ENCODE results near the gene LYRM4. TPM values are rescaled to one million over a fixed set of nuclear protein-coding genes. Genes with fewer than 3 reads are reported as not detected.

LYRM4 gene
- total and polyA plus RNA-seq, 2 experiments from 2014 or later: 51.0 to 62.0 TPM

DNA sequence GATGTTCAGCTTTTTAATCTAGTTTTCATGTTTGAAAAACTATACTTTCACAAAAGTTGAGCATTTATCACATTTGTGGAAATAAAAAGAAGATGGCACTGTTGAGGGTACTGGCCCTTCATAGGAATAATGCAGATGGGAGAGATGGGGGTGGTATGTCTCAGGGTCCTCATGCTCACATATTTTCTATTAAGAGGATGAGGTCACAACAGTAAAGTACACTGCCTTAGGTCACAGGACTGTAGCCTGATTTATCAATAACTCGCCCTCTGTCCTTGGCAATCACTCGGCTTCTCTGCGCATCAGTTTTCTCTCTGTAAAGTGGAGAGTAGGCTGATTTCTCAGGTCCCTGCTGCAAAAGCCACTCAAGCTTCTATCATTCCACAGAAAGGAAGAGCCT, 119.7 kb downstream of the LYRM4 start:
- no peak overlapping the region for H3K4me3 Mint-ChIP-seq
- Histone ChIP-seq H3K79me2 (replicated peaks; ENCODE audit: insufficient read depth) (no peaks in the 10 kb centered on the region), H3K36me3 (ENCODE audit: insufficient read depth) (no peaks in the 10 kb centered on the region), H3K4me3 (no peak overlapping the region), H3K27me3 (ENCODE audit: insufficient read depth) (no peaks in the 10 kb centered on the region), H3K4me1 (ENCODE audit: insufficient read depth) (peaks cover 11% of the 10 kb centered on the region), H3K27ac (ENCODE audit: low read depth) (no peak overlapping the region), H3F3A (replicated peaks; ENCODE audit: low read depth) (no peaks in the 10 kb centered on the region), H3K4me2 (no peak overlapping the region), H4K20me1 (replicated peaks; ENCODE audit: insufficient read depth) (peaks cover 15% of the 10 kb centered on the region; the same call in 1 of the 2 replicates), H2AFZ (no peak overlapping the region), H3K9me2 (ENCODE audit: insufficient read depth) (no peaks in the 10 kb centered on the region)
- H3K27ac Mint-ChIP-seq: no peak overlapping the region
- no peak for TF ChIP-seq EZH2 (IDR thresholded peaks at IDR 0.05; ENCODE audit: low read depth, unreplicated experiment)
- TF ChIP-seq POLR2AphosphoS5 (IDR thresholded peaks at IDR 0.05; ENCODE audit: low read depth): no peak
- TF ChIP-seq ZNF114 (CRISPR knock-in tag; IDR thresholded peaks at IDR 0.05): no peak
- TF ChIP-seq, protein P1, sequence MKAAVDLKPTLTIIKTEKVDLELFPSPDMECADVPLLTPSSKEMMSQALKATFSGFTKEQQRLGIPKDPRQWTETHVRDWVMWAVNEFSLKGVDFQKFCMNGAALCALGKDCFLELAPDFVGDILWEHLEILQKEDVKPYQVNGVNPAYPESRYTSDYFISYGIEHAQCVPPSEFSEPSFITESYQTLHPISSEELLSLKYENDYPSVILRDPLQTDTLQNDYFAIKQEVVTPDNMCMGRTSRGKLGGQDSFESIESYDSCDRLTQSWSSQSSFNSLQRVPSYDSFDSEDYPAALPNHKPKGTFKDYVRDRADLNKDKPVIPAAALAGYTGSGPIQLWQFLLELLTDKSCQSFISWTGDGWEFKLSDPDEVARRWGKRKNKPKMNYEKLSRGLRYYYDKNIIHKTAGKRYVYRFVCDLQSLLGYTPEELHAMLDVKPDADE (IDR thresholded peaks at IDR 0.05): no peak
- no peak for TF ChIP-seq JUNB (IDR thresholded peaks at IDR 0.05; ENCODE audit: unreplicated experiment)
- TF ChIP-seq ZNF331 (CRISPR knock-in tag; IDR thresholded peaks at IDR 0.05; ENCODE audit: low read depth): no peak
- TF ChIP-seq, protein P2, sequence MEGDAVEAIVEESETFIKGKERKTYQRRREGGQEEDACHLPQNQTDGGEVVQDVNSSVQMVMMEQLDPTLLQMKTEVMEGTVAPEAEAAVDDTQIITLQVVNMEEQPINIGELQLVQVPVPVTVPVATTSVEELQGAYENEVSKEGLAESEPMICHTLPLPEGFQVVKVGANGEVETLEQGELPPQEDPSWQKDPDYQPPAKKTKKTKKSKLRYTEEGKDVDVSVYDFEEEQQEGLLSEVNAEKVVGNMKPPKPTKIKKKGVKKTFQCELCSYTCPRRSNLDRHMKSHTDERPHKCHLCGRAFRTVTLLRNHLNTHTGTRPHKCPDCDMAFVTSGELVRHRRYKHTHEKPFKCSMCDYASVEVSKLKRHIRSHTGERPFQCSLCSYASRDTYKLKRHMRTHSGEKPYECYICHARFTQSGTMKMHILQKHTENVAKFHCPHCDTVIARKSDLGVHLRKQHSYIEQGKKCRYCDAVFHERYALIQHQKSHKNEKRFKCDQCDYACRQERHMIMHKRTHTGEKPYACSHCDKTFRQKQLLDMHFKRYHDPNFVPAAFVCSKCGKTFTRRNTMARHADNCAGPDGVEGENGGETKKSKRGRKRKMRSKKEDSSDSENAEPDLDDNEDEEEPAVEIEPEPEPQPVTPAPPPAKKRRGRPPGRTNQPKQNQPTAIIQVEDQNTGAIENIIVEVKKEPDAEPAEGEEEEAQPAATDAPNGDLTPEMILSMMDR (conservative IDR thresholded peaks at IDR 0.05; ENCODE audit: low read depth in 2 of 2): no peak
- TF ChIP-seq CREB1 (CRISPR knock-in tag; IDR thresholded peaks at IDR 0.05; ENCODE audit: low read depth): no peak
- TF ChIP-seq, protein P3, sequence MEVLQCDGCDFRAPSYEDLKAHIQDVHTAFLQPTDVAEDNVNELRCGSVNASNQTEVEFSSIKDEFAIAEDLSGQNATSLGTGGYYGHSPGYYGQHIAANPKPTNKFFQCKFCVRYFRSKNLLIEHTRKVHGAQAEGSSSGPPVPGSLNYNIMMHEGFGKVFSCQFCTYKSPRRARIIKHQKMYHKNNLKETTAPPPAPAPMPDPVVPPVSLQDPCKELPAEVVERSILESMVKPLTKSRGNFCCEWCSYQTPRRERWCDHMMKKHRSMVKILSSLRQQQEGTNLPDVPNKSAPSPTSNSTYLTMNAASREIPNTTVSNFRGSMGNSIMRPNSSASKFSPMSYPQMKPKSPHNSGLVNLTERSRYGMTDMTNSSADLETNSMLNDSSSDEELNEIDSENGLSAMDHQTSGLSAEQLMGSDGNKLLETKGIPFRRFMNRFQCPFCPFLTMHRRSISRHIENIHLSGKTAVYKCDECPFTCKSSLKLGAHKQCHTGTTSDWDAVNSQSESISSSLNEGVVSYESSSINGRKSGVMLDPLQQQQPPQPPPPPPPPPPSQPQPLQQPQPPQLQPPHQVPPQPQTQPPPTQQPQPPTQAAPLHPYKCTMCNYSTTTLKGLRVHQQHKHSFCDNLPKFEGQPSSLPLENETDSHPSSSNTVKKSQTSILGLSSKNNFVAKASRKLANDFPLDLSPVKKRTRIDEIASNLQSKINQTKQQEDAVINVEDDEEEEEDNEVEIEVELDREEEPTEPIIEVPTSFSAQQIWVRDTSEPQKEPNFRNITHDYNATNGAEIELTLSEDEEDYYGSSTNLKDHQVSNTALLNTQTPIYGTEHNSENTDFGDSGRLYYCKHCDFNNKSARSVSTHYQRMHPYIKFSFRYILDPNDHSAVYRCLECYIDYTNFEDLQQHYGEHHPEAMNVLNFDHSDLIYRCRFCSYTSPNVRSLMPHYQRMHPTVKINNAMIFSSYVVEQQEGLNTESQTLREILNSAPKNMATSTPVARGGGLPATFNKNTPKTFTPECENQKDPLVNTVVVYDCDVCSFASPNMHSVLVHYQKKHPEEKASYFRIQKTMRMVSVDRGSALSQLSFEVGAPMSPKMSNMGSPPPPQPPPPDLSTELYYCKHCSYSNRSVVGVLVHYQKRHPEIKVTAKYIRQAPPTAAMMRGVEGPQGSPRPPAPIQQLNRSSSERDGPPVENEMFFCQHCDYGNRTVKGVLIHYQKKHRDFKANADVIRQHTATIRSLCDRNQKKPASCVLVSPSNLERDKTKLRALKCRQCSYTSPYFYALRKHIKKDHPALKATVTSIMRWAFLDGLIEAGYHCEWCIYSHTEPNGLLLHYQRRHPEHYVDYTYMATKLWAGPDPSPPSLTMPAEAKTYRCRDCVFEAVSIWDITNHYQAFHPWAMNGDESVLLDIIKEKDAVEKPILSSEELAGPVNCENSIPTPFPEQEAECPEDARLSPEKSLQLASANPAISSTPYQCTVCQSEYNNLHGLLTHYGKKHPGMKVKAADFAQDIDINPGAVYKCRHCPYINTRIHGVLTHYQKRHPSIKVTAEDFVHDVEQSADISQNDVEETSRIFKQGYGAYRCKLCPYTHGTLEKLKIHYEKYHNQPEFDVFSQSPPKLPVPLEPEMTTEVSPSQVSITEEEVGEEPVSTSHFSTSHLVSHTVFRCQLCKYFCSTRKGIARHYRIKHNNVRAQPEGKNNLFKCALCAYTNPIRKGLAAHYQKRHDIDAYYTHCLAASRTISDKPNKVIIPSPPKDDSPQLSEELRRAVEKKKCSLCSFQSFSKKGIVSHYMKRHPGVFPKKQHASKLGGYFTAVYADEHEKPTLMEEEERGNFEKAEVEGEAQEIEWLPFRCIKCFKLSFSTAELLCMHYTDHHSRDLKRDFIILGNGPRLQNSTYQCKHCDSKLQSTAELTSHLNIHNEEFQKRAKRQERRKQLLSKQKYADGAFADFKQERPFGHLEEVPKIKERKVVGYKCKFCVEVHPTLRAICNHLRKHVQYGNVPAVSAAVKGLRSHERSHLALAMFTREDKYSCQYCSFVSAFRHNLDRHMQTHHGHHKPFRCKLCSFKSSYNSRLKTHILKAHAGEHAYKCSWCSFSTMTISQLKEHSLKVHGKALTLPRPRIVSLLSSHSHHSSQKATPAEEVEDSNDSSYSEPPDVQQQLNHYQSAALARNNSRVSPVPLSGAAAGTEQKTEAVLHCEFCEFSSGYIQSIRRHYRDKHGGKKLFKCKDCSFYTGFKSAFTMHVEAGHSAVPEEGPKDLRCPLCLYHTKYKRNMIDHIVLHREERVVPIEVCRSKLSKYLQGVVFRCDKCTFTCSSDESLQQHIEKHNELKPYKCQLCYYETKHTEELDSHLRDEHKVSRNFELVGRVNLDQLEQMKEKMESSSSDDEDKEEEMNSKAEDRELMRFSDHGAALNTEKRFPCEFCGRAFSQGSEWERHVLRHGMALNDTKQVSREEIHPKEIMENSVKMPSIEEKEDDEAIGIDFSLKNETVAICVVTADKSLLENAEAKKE (CRISPR knock-in tag; IDR thresholded peaks at IDR 0.05): no peak
- no peak for TF ChIP-seq STAT1 (IDR thresholded peaks at IDR 0.05; ENCODE audit: unreplicated experiment)
- TF ChIP-seq, protein P4, sequence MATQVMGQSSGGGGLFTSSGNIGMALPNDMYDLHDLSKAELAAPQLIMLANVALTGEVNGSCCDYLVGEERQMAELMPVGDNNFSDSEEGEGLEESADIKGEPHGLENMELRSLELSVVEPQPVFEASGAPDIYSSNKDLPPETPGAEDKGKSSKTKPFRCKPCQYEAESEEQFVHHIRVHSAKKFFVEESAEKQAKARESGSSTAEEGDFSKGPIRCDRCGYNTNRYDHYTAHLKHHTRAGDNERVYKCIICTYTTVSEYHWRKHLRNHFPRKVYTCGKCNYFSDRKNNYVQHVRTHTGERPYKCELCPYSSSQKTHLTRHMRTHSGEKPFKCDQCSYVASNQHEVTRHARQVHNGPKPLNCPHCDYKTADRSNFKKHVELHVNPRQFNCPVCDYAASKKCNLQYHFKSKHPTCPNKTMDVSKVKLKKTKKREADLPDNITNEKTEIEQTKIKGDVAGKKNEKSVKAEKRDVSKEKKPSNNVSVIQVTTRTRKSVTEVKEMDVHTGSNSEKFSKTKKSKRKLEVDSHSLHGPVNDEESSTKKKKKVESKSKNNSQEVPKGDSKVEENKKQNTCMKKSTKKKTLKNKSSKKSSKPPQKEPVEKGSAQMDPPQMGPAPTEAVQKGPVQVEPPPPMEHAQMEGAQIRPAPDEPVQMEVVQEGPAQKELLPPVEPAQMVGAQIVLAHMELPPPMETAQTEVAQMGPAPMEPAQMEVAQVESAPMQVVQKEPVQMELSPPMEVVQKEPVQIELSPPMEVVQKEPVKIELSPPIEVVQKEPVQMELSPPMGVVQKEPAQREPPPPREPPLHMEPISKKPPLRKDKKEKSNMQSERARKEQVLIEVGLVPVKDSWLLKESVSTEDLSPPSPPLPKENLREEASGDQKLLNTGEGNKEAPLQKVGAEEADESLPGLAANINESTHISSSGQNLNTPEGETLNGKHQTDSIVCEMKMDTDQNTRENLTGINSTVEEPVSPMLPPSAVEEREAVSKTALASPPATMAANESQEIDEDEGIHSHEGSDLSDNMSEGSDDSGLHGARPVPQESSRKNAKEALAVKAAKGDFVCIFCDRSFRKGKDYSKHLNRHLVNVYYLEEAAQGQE (IDR thresholded peaks at IDR 0.05; ENCODE audit: unreplicated experiment): no peak
- peaks cover 11% of the 10 kb centered on the region for H3K4me1 Mint-ChIP-seq
- H3K27me3 Mint-ChIP-seq (ENCODE audit: insufficient read depth, low read depth, poor library complexity): peaks cover 3% of the 10 kb centered on the region
- H3K9me3 Mint-ChIP-seq: no peaks in the 10 kb centered on the region
- no peak for ATAC-seq
- no peak for DNase-seq (ENCODE audit: low spot score)
- no peaks in the 10 kb centered on the region for H3K36me3 Mint-ChIP-seq (ENCODE audit: low read depth)
